ENCODE results near the gene NDUFAB1.

DNA sequence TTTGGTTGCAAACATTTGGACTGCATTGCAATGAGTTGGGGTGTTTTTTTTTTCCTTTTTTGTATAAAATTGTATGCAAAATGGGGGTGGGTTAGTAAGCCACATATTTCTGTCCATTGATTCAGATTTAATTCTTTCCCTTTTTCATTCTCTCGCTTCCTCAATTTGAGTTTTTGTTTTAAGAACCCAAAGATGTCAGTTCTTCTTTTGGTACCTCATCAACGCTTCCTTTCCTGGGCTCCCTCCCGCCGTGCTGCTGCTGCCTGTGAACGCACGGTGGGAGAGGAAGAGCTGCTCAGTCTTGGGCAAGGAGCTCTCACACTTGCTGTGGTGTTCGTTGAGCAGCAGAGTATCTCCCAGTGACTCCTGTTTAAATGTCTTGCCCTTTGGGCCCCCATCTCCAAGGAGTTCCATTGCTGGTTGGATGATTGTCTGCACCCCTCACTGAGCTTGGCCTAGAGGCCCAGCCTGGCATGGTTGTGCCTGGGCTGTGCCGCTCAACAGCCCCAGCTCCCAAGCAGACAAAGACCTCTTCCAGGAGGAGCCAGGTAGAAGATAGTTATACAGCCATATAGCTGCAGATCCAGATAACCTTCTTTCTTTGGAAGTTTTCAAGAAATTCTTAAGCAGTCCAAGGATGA is 25.0 kb downstream of the NDUFAB1 start:
- TF ChIP-seq POLR2AphosphoS5 (IDR thresholded peaks at IDR 0.05; ENCODE audit: low read depth, low read length) (no peak), SIN3A (IDR thresholded peaks at IDR 0.05; ENCODE audit: borderline replicate concordance, insufficient read depth, low read length) (no peak), FOXP2 (optimal IDR thresholded peaks at IDR 0.05; ENCODE audit: borderline replicate concordance, extremely low read depth, extremely low read length, insufficient read depth) (no peak)
- TF ChIP-seq, protein P1, sequence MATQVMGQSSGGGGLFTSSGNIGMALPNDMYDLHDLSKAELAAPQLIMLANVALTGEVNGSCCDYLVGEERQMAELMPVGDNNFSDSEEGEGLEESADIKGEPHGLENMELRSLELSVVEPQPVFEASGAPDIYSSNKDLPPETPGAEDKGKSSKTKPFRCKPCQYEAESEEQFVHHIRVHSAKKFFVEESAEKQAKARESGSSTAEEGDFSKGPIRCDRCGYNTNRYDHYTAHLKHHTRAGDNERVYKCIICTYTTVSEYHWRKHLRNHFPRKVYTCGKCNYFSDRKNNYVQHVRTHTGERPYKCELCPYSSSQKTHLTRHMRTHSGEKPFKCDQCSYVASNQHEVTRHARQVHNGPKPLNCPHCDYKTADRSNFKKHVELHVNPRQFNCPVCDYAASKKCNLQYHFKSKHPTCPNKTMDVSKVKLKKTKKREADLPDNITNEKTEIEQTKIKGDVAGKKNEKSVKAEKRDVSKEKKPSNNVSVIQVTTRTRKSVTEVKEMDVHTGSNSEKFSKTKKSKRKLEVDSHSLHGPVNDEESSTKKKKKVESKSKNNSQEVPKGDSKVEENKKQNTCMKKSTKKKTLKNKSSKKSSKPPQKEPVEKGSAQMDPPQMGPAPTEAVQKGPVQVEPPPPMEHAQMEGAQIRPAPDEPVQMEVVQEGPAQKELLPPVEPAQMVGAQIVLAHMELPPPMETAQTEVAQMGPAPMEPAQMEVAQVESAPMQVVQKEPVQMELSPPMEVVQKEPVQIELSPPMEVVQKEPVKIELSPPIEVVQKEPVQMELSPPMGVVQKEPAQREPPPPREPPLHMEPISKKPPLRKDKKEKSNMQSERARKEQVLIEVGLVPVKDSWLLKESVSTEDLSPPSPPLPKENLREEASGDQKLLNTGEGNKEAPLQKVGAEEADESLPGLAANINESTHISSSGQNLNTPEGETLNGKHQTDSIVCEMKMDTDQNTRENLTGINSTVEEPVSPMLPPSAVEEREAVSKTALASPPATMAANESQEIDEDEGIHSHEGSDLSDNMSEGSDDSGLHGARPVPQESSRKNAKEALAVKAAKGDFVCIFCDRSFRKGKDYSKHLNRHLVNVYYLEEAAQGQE (IDR thresholded peaks at IDR 0.05; ENCODE audit: insufficient read depth in 1 of 2, low read depth in 2 of 2, low read length in 2 of 2) = no peak
